NCI-H1417 treated with DMSO at 0.1 percent for 48 hours (cell line): ENCODE data around the gene B2M.
"Not testable (repeated sequence)": the region's sequence is repeated elsewhere in the genome, so short reads cannot be mapped to it uniquely, and the experiment has no call there.

ENCODE experiments used
- DNase-seq: peaks from one replicate; lab custom pipeline; 2025; lab: John Stamatoyannopoulos, UW

The B2M gene

GRCh38 chr15:44726136-44726535 lies 14.8 kb downstream of the B2M start:
- DNase-seq: no peak

- DNase-seq: no peak
Observed at GRCh38 chr15:44726568-44727484, 15.5 kb downstream of the B2M start.

- no peak for DNase-seq
Observed at GRCh38 chr15:44727485-44728231, 16.3 kb downstream of the B2M start.

GRCh38 chr15:44728232-44728575 lies 16.9 kb downstream of the B2M start:
- not testable (repeated sequence) for DNase-seq

- peak; percentile 72 for DNase-seq
Observed at GRCh38 chr15:44728576-44729407, 17.5 kb downstream of the B2M start.

GRCh38 chr15:44729408-44730127 lies 18.3 kb downstream of the B2M start:
- DNase-seq: no peak

GRCh38 chr15:44734839-44735481 lies 23.6 kb downstream of the B2M start:
- DNase-seq: no peak

- DNase-seq: no peak
Observed at GRCh38 chr15:44735482-44736180, 24.3 kb downstream of the B2M start.

GRCh38 chr15:44736181-44736765 lies 25.0 kb downstream of the B2M start, which contains the start of gene TRIM69:
TRIM69 (plus strand) TSS chr15:44736528; CDS start chr15:44736705, 177 bp downstream.
- DNase-seq: no peak

GRCh38 chr15:44738340-44738984 lies 27.1 kb downstream of the B2M start:
- no peak for DNase-seq

- DNase-seq: not testable (repeated sequence)
Observed at GRCh38 chr15:44739222-44739847, 28.0 kb downstream of the B2M start.

- DNase-seq: not testable (repeated sequence)
Observed at GRCh38 chr15:44743454-44743853, 32.1 kb downstream of the B2M start.

- DNase-seq: no peak
Observed at GRCh38 chr15:44753345-44753744, 42.0 kb downstream of the B2M start.

GRCh38 chr15:44763187-44763586 lies 51.9 kb downstream of the B2M start:
- no peak for DNase-seq

GRCh38 chr15:44763848-44764247 lies 52.5 kb downstream of the B2M start:
- no peak for DNase-seq

GRCh38 chr15:44765036-44765435 lies 53.7 kb downstream of the B2M start:
- DNase-seq: no peak
